ENCODE results near the gene PHF8. TPM values are rescaled to one million over a fixed set of nuclear protein-coding genes. Genes with fewer than 3 reads are reported as not detected.

The PHF8 gene
- total and polyA plus RNA-seq, 9 donors = 11.7 to 39.7 (median 33.4) TPM

GRCh38 chrX:53969540-53969939, 74.7 kb downstream of the PHF8 start:
- DNase-seq = no peak
- intact Hi-C loops (cut with DNase I) = no loop called here
- 76 to 79% (median 79%) methylated on average over 3 of the region's 3 CpGs for WGBS, 3 donors
- Histone ChIP-seq H3K4me1 (ENCODE audit: insufficient read depth) (no peaks in the 10 kb centered on the region), H3K4me3 (no peak overlapping the region), H3K27ac (no peak overlapping the region), H3K36me3 (no peaks in the 10 kb centered on the region), H3K9me3 (no peaks in the 10 kb centered on the region), H3K27me3 (no peaks in the 10 kb centered on the region)
- TF ChIP-seq EP300 (IDR thresholded peaks at IDR 0.05) = no peak
- TF ChIP-seq CTCF (IDR thresholded peaks at IDR 0.05) = no peak
- no peak for TF ChIP-seq POLR2A (IDR thresholded peaks at IDR 0.05)

GRCh38 chrX:53950130-53950733, 94.0 kb downstream of the PHF8 start:
- no peak overlapping the region for H3K4me3 ChIP-seq
- no peak overlapping the region for H3K27ac ChIP-seq
- H3K27me3 ChIP-seq = no peaks in the 10 kb centered on the region
- no peak for DNase-seq
- TF ChIP-seq POLR2A (IDR thresholded peaks at IDR 0.05) (no peak), CTCF (IDR thresholded peaks at IDR 0.05) (no peak), EP300 (IDR thresholded peaks at IDR 0.05) (no peak)
- intact Hi-C loops (cut with DNase I) = no loop called here
- no peaks in the 10 kb centered on the region for H3K9me3 ChIP-seq
- no peaks in the 10 kb centered on the region for H3K36me3 ChIP-seq
- H3K4me1 ChIP-seq (ENCODE audit: insufficient read depth) = no peaks in the 10 kb centered on the region
- 72 to 84% (median 76%) methylated on average over 3 of the region's 3 CpGs for WGBS, 3 donors

- Histone ChIP-seq H3K9me3 (no peaks in the 10 kb centered on the region), H3K36me3 (no peaks in the 10 kb centered on the region), H3K4me3 (no peak overlapping the region), H3K4me1 (ENCODE audit: insufficient read depth) (no peaks in the 10 kb centered on the region), H3K27ac (no peak overlapping the region), H3K27me3 (no peaks in the 10 kb centered on the region)
- intact Hi-C loops (cut with DNase I) = no loop called here
- DNase-seq = no peak
- TF ChIP-seq EP300 (IDR thresholded peaks at IDR 0.05) = no peak
- no peak for TF ChIP-seq CTCF (IDR thresholded peaks at IDR 0.05)
- TF ChIP-seq POLR2A (IDR thresholded peaks at IDR 0.05) = no peak
- WGBS, 3 donors = 80 to 87% (median 86%) methylated on average over 8 of the region's 8 CpGs
These were observed 104.1 kb downstream of the PHF8 start for GRCh38 chrX:53940180-53940579.

- Histone ChIP-seq H3K27me3 (no peaks in the 10 kb centered on the region), H3K9me3 (no peaks in the 10 kb centered on the region), H3K36me3 (no peaks in the 10 kb centered on the region), H3K27ac (no peak overlapping the region), H3K4me1 (ENCODE audit: insufficient read depth) (no peaks in the 10 kb centered on the region), H3K4me3 (no peak overlapping the region)
- 77 to 93% (median 79%) methylated on average over 3 of the region's 3 CpGs for WGBS, 3 donors
- intact Hi-C loops (cut with DNase I) = no loop called here
- DNase-seq = no peak
- TF ChIP-seq EP300 (IDR thresholded peaks at IDR 0.05) (no peak), CTCF (IDR thresholded peaks at IDR 0.05) (no peak), POLR2A (IDR thresholded peaks at IDR 0.05) (no peak)
These were observed 105.1 kb downstream of the PHF8 start for GRCh38 chrX:53939127-53939526.
